Nephron progenitor cell (in vitro differentiated cells): ENCODE results near the gene RHBDF2.

Source experiments
- DNase-seq: peaks from one replicate; pipeline ENCODE4 v3.0.0; 2021
- H3K27ac Mint-ChIP-seq: 2 replicates; pipeline ENCODE4 v1.8.0; 2021; ENCODE audit warnings: mild to moderate bottlenecking, moderate library complexity, mixed read lengths
- H3K27me3 Mint-ChIP-seq: 2 replicates; pipeline ENCODE4 v1.8.0; 2021; ENCODE audit warnings: mild to moderate bottlenecking, low read depth, mixed read lengths; ENCODE audit not compliant: poor library complexity
- H3K36me3 Mint-ChIP-seq: 2 replicates; pipeline ENCODE4 v1.8.0; 2021; ENCODE audit warnings: low read depth, mixed read lengths
- H3K4me1 Mint-ChIP-seq: 2 replicates; pipeline ENCODE4 v1.8.0; 2021; ENCODE audit warnings: mixed read lengths
- H3K4me3 Mint-ChIP-seq: 2 replicates; pipeline ENCODE4 v1.8.0; 2021; ENCODE audit warnings: mild to moderate bottlenecking, moderate library complexity, mixed read lengths
- H3K9me3 Mint-ChIP-seq: 2 replicates; pipeline ENCODE4 v1.8.0; 2021; ENCODE audit warnings: mild to moderate bottlenecking, moderate library complexity, mixed read lengths
- CTCF ChIP-seq: fragments of 200-600 bp; sonication (generic); IDR thresholded peaks from 2 replicates; pipeline ENCODE4 v1.5.0; 2021; ENCODE audit warnings: antibody characterized with exemption

The RHBDF2 gene

GRCh38 chr17:76504117-76504516, 2.9 kb upstream of the RHBDF2 start:
- DNase-seq: no peak
- H3K4me3 Mint-ChIP-seq: no peak overlapping the region
- H3K36me3 Mint-ChIP-seq: no peaks in the 10 kb centered on the region
- no peaks in the 10 kb centered on the region for H3K9me3 Mint-ChIP-seq
- peaks cover 38% of the 10 kb centered on the region for H3K27me3 Mint-ChIP-seq
- H3K4me1 Mint-ChIP-seq: peaks cover 46% of the 10 kb centered on the region
- H3K27ac Mint-ChIP-seq: no peak overlapping the region
- TF ChIP-seq CTCF: no peak

GRCh38 chr17:76502341-76503211, 1.4 kb upstream of the RHBDF2 start:
- no peak for DNase-seq
- Mint-ChIP-seq H3K36me3 (no peaks in the 10 kb centered on the region), H3K9me3 (no peaks in the 10 kb centered on the region), H3K4me1 (peaks cover 55% of the 10 kb centered on the region), H3K27me3 (peaks cover 32% of the 10 kb centered on the region), H3K4me3 (no peak overlapping the region), H3K27ac (no peak overlapping the region)
- TF ChIP-seq CTCF: no peak

- no peak for TF ChIP-seq CTCF
- no peak overlapping the region for H3K27ac Mint-ChIP-seq
These were observed 644 bp upstream of the RHBDF2 start for GRCh38 chr17:76501827-76502307.

GRCh38 chr17:76500747-76501017, 541 bp downstream of the RHBDF2 start:
- H3K27me3 Mint-ChIP-seq: peaks cover 31% of the 10 kb centered on the region
- no peaks in the 10 kb centered on the region for H3K36me3 Mint-ChIP-seq
- H3K4me1 Mint-ChIP-seq: peaks cover 64% of the 10 kb centered on the region
- TF ChIP-seq CTCF: no peak
- peak overlapping the region; percentile 79 for H3K4me3 Mint-ChIP-seq
- no peak overlapping the region for H3K27ac Mint-ChIP-seq
- no peak for DNase-seq
- no peaks in the 10 kb centered on the region for H3K9me3 Mint-ChIP-seq

More at GRCh38 chr17:76501827-76502307, 644 bp upstream of the RHBDF2 start:
- H3K27me3 Mint-ChIP-seq: peaks cover 27% of the 10 kb centered on the region
- DNase-seq: no peak
- no peaks in the 10 kb centered on the region for H3K9me3 Mint-ChIP-seq
- H3K4me3 Mint-ChIP-seq: peak overlapping the region; percentile 81
- H3K4me1 Mint-ChIP-seq: peaks cover 63% of the 10 kb centered on the region
- no peaks in the 10 kb centered on the region for H3K36me3 Mint-ChIP-seq

GRCh38 chr17:76500074-76500746, 1.0 kb downstream of the RHBDF2 start:
- no peaks in the 10 kb centered on the region for H3K9me3 Mint-ChIP-seq
- H3K4me1 Mint-ChIP-seq: peaks cover 64% of the 10 kb centered on the region

More at GRCh38 chr17:76500074-76500746, 1.0 kb downstream of the RHBDF2 start:
- peak overlapping the region; percentile 79 for H3K4me3 Mint-ChIP-seq
- H3K27ac Mint-ChIP-seq: no peak overlapping the region
- H3K36me3 Mint-ChIP-seq: no peaks in the 10 kb centered on the region
- no peak for TF ChIP-seq CTCF
- H3K27me3 Mint-ChIP-seq: peaks cover 31% of the 10 kb centered on the region
- DNase-seq: no peak
